Prostate gland (tissue), 2 donors: ENCODE measurements around the gene SMG6.

Experiments
- CTCF ChIP-seq, 4 experiments: fragments of 200-600 bp in 2 of 4; fragments of 450-650 bp in 2 of 4; sonication (generic) in 2 of 4; IDR thresholded peaks; 1 replicate in 3 of 4; 2 replicates in 1 of 4; pipeline ENCODE4 v1.5.1; 2016 to 2019; ENCODE audit warnings: antibody characterized with exemption in 4 of 4, mild to moderate bottlenecking in 2 of 4, moderate library complexity in 2 of 4
- POLR2A ChIP-seq: fragments of 450-650 bp; IDR thresholded peaks from one replicate; pipeline ENCODE4 v1.6.1; 2016; ENCODE audit warnings: antibody characterized with exemption, mild to moderate bottlenecking
- POLR2AphosphoS5 ChIP-seq: sonication (generic); formaldehyde crosslinking; IDR thresholded peaks from one replicate; pipeline ENCODE4 v1.6.1; 2017; ENCODE audit warnings: antibody characterized with exemption

DNA sequence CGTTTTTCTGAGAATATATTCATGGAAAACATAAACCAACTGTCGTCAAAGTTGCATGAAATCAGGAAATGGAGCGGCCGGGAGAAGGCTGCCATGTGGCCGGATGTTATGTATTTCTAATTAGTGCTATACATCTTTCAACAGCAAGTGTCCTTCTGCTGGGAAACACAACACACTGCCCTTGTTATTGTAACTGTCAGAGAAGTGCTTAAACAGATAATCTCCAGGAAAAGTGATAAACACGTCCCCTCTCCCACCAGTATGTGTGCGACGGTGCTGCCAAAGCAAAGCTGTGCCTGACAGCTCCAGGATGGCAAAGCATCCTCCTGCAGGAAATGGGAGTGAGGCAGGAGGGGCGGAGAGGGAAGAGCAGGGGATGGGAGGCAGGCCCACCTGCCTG, 111.8 kb downstream of the SMG6 start:
- TF ChIP-seq CTCF (IDR thresholded peaks at IDR 0.05) (no peak), POLR2A (no peak), POLR2AphosphoS5 (no peak)
